B cell (primary cell): ENCODE measurements around the gene HSD17B12. TPM values are rescaled to one million over a fixed set of nuclear protein-coding genes. Genes with fewer than 3 reads are reported as not detected.

Experiments used
- ATAC-seq: fragments of 200-7000 bp; cut with Tn5 transposase; one replicate; pipeline ENCODE4 v1.10.0; 2021; ENCODE audit warnings: low read depth, mild to moderate bottlenecking, moderate number of reproducible peaks, moderate library complexity
- CTCF ChIA-PET: fragments of 350-600 bp; sonication (Branson Sonifier 250); formaldehyde crosslinking; loops from one replicate; lab custom pipeline; 2021; ENCODE audit warnings: antibody characterized with exemption, inconsistent platforms; lab: Charles Lee
- POLR2A ChIA-PET: fragments of 350-600 bp; sonication (Branson Sonifier 250); formaldehyde crosslinking; loops from one replicate; lab custom pipeline; 2021; ENCODE audit warnings: antibody characterized with exemption; lab: Charles Lee
- DNase-seq: peaks from one replicate; pipeline ENCODE4 v3.0.0; 2013
- H2AFZ ChIP-seq: 2 replicates; pipeline ENCODE4 v1.6.1; 2012; ENCODE audit warnings: mild to moderate bottlenecking, low read depth, low read length; ENCODE audit not compliant: insufficient read depth, poor library complexity, severe bottlenecking
- H3K27ac ChIP-seq, 2 donors: 1 replicate in 1 of 2; 2 replicates in 1 of 2; pipeline ENCODE4 v1.5.1; 2012 to 2013; ENCODE audit warnings: low read length in 2 of 2, mild to moderate bottlenecking in 2 of 2, moderate library complexity in 1 of 2
- H3K27me3 ChIP-seq, 4 experiments: fragments of 200-600 bp in 1 of 4; sonication (generic) in 1 of 4; replicated peaks in 1 of 4; 1 replicate in 2 of 4; 2 replicates in 2 of 4; pipeline versions ENCODE4 v1.6.1 to v1.7.0; 2013 to 2016; ENCODE audit warnings: low read length in 3 of 4, mild to moderate bottlenecking in 2 of 4, mixed read lengths in 1 of 4, moderate library complexity in 1 of 4; ENCODE audit not compliant: insufficient read depth in 4 of 4, control insufficient read depth in 3 of 4; ENCODE audit errors: control extremely low read depth in 1 of 4
- H3K36me3 ChIP-seq, 2 experiments: replicated peaks in 1 of 2; 1 replicate in 1 of 2; 2 replicates in 1 of 2; pipeline versions ENCODE4 v1.6.1 to v1.7.1; 2013; ENCODE audit warnings: low read length in 1 of 2; ENCODE audit not compliant: insufficient read depth in 2 of 2, control insufficient read depth in 1 of 2; ENCODE audit errors: control extremely low read depth in 1 of 2, extremely low read depth in 1 of 2
- H3K4me1 ChIP-seq, 2 donors: fragments of 200-600 bp in 1 of 2; sonication (generic) in 1 of 2; 1 replicate in 1 of 2; 2 replicates in 1 of 2; pipeline versions ENCODE4 v1.5.1 to v1.6.1; 2013 to 2017; ENCODE audit warnings: low read length in 2 of 2; ENCODE audit not compliant: control insufficient read depth in 2 of 2, insufficient read depth in 2 of 2
- H3K4me2 ChIP-seq: replicated peaks from 2 replicates; pipeline ENCODE3; 2012; ENCODE audit warnings: mild to moderate bottlenecking, low read depth, low read length; ENCODE audit not compliant: poor library complexity, severe bottlenecking
- H3K4me3 ChIP-seq, 5 experiments: fragments of 200-600 bp in 1 of 5; sonication (generic) in 1 of 5; 1 replicate in 3 of 5; 2 replicates in 2 of 5; pipeline versions ENCODE4 v1.5.1 to v1.7.0; 2011 to 2016; ENCODE audit warnings: low read length in 4 of 5, mild to moderate bottlenecking in 4 of 5, low read depth in 2 of 5, control low read depth in 1 of 5, moderate library complexity in 1 of 5; ENCODE audit not compliant: insufficient read depth in 1 of 5; ENCODE audit errors: control extremely low read depth in 1 of 5, extremely low read depth in 1 of 5
- H3K79me2 ChIP-seq: fragments of 200-600 bp; sonication (generic); one replicate; pipeline ENCODE4 v1.6.0; 2016; ENCODE audit warnings: low read length; ENCODE audit not compliant: control insufficient read depth, insufficient read depth
- H3K9ac ChIP-seq: fragments of 200-600 bp; sonication (generic); 2 replicates; pipeline ENCODE4 v1.6.1; 2017; ENCODE audit warnings: mild to moderate bottlenecking, low read length, moderate library complexity
- H3K9me3 ChIP-seq, 3 donors: one replicate each; pipeline versions ENCODE4 v1.6.1 to v1.7.1; 2013; ENCODE audit warnings: low read length in 2 of 3; ENCODE audit not compliant: control insufficient read depth in 2 of 3, insufficient read depth in 1 of 3; ENCODE audit errors: control extremely low read depth in 1 of 3
- H4K20me1 ChIP-seq: 2 replicates; pipeline ENCODE4 v1.6.0; 2012; ENCODE audit warnings: mild to moderate bottlenecking, low read length; ENCODE audit not compliant: insufficient read depth, control insufficient read depth, poor library complexity, severe bottlenecking
- H3K27ac Mint-ChIP-seq: one replicate; pipeline ENCODE4 v1.8.0; 2021; ENCODE audit warnings: mixed read lengths
- H3K27me3 Mint-ChIP-seq: one replicate; pipeline ENCODE4 v1.8.0; 2021; ENCODE audit warnings: mixed read lengths
- H3K4me1 Mint-ChIP-seq: one replicate; pipeline ENCODE4 v1.8.0; 2021; ENCODE audit warnings: mixed read lengths
- H3K4me3 Mint-ChIP-seq: one replicate; pipeline ENCODE4 v1.8.0; 2021; ENCODE audit warnings: mixed read lengths
- H3K9me3 Mint-ChIP-seq: one replicate; pipeline ENCODE4 v1.8.0; 2022; ENCODE audit warnings: mixed read lengths; ENCODE audit not compliant: insufficient read depth
- CTCF ChIP-seq: fragments of 200-600 bp; IDR thresholded peaks from one replicate; pipeline ENCODE4 v1.8.0; 2022; ENCODE audit warnings: antibody characterized with exemption, mild to moderate bottlenecking
- EZH2 ChIP-seq: IDR thresholded peaks from 2 replicates; pipeline ENCODE4 v1.6.1; 2012; ENCODE audit warnings: borderline replicate concordance, low read depth, mild to moderate bottlenecking, moderate library complexity, low read length; ENCODE audit not compliant: insufficient read depth, poor library complexity, severe bottlenecking
- WGBS: methylation state at CpG from one replicate; pipeline ENCODE4 v1.1.5; 2013; ENCODE audit warnings: missing lambda C conversion rate; ENCODE audit not compliant: insufficient coverage; 5-methylcytosine and 5-hydroxymethylcytosine counted together
- intact Hi-C: fragments of 100-400 bp; cut with micrococcal nuclease; formaldehyde crosslinking; loops from one replicate; pipeline ENCODE4 v1.10.0; 2022
- polyA plus RNA-seq: library from polyadenylated mRNA; depleted of rRNA; stranded (reverse); fragments of >200 nt; gene quantifications from 2 replicates; pipeline ENCODE4 v1.2.3, GENCODE V29; 2012
- total RNA-seq, 2 donors: library from RNA; stranded (reverse); fragments of 120-200 nt in 1 of 2; gene quantifications; 1 replicate in 1 of 2; 2 replicates in 1 of 2; pipeline versions ENCODE4 v1.2.3 to v1.2.4, GENCODE V29; 2013 to 2022

HSD17B12 gene
- total and polyA plus RNA-seq, 2 donors (not counting 1 experiment from before 2014, with no cell fraction given) = 13.1 to 34.6 TPM

GRCh38 chr11:43901551-43901950 lies 221.0 kb downstream of the HSD17B12 start:
- no peak overlapping the region for H3K9ac ChIP-seq
- no peak overlapping the region for H3K27ac Mint-ChIP-seq
- POLR2A ChIA-PET = no interaction called here
- no peaks in the 10 kb centered on the region for H3K9me3 Mint-ChIP-seq
- H3K4me2 ChIP-seq = no peak overlapping the region
- no peak overlapping the region for H3K4me3 ChIP-seq
- H3K9me3 ChIP-seq = no peaks in the 10 kb centered on the region
- TF ChIP-seq CTCF (no peak), EZH2 (no peak)
- no peaks in the 10 kb centered on the region for H3K27me3 ChIP-seq
- intact Hi-C loops = no loop called here
- no peaks in the 10 kb centered on the region for H3K4me1 ChIP-seq
- no peak overlapping the region for H2AFZ ChIP-seq
- no peak overlapping the region for H3K4me3 Mint-ChIP-seq
- peaks cover 2% of the 10 kb centered on the region for H3K4me1 Mint-ChIP-seq
- DNase-seq = no peak
- H3K27me3 Mint-ChIP-seq = no peaks in the 10 kb centered on the region
- H4K20me1 ChIP-seq = no peaks in the 10 kb centered on the region
- WGBS = no CpG with 5 or more reads among the region's 4 CpGs
- CTCF ChIA-PET = no interaction called here
- H3K36me3 ChIP-seq = peaks cover 20 to 60% of the 10 kb centered on the region in 2 experiments
- H3K79me2 ChIP-seq = no peaks in the 10 kb centered on the region
- no peak overlapping the region for H3K27ac ChIP-seq
- ATAC-seq = no peak

- TF ChIP-seq CTCF (no peak), EZH2 (no peak)
- Mint-ChIP-seq H3K27me3 (no peaks in the 10 kb centered on the region), H3K4me1 (peaks cover 9% of the 10 kb centered on the region), H3K9me3 (no peaks in the 10 kb centered on the region), H3K27ac (no peak overlapping the region), H3K4me3 (no peak overlapping the region)
- H3K27me3 ChIP-seq = no peaks in the 10 kb centered on the region
- no peaks in the 10 kb centered on the region for H3K79me2 ChIP-seq
- no peak overlapping the region for H3K27ac ChIP-seq
- WGBS = no CpG with 5 or more reads among the region's 2 CpGs
- no peak overlapping the region for H3K4me2 ChIP-seq
- H4K20me1 ChIP-seq = no peaks in the 10 kb centered on the region
- ChIA-PET CTCF (interaction anchor here (1.1 to 1.8 kb wide), 2 partner anchors 9 to 13 kb away, joined by 3 to 9 read pairs; no protein-coding TSS in a partner anchor), POLR2A (no interaction called here)
- no peak overlapping the region for H2AFZ ChIP-seq
- no peak for ATAC-seq
- intact Hi-C loops = no loop called here
- peaks cover 23 to 52% of the 10 kb centered on the region in 2 experiments for H3K36me3 ChIP-seq
- H3K4me3 ChIP-seq = no peak overlapping the region
- no peaks in the 10 kb centered on the region for H3K4me1 ChIP-seq
- H3K9ac ChIP-seq = no peak overlapping the region
- H3K9me3 ChIP-seq = no peaks in the 10 kb centered on the region
- no peak for DNase-seq
Measured at GRCh38 chr11:43903078-43903477, 222.5 kb downstream of the HSD17B12 start.
